Small intestine (tissue), 7 donors: Measurements from ENCODE around the gene MAGEB6. TPM values are rescaled to one million over a fixed set of nuclear protein-coding genes. Genes with fewer than 3 reads are reported as not detected.

Source experiments
- DNase-seq, 2 donors: peaks; one replicate each; pipeline versions ENCODE4 v3.0.0 to v3.0.0-alpha.2; 2013
- FAIRE-seq: peaks from 2 replicates; lab custom pipeline; 2012; peaks lifted over from hg19 to GRCh38; lab: Jason Lieb, UNC
- H3K27ac ChIP-seq, 3 donors: one replicate each; pipeline ENCODE4 v1.5.1; 2013; ENCODE audit warnings: low read length in 2 of 3, mild to moderate bottlenecking in 2 of 3, control low read depth in 1 of 3, inconsistent platforms in 1 of 3, low read depth in 1 of 3, moderate library complexity in 1 of 3
- H3K27me3 ChIP-seq, 3 donors: one replicate each; pipeline ENCODE4 v1.6.1; 2013; ENCODE audit warnings: low read length in 3 of 3, inconsistent platforms in 1 of 3; ENCODE audit not compliant: control insufficient read depth in 3 of 3, insufficient read depth in 3 of 3
- H3K36me3 ChIP-seq, 3 donors: one replicate each; pipeline ENCODE4 v1.6.1; 2013; ENCODE audit warnings: low read length in 3 of 3, inconsistent platforms in 1 of 3, low read depth in 1 of 3, mild to moderate bottlenecking in 1 of 3, moderate library complexity in 1 of 3; ENCODE audit not compliant: control insufficient read depth in 3 of 3, insufficient read depth in 2 of 3
- H3K4me1 ChIP-seq, 3 donors: one replicate each; pipeline ENCODE4 v1.6.1; 2013; ENCODE audit warnings: low read length in 2 of 3, inconsistent platforms in 1 of 3, low read depth in 1 of 3, mild to moderate bottlenecking in 1 of 3, moderate library complexity in 1 of 3; ENCODE audit not compliant: control insufficient read depth in 3 of 3, insufficient read depth in 2 of 3
- H3K4me3 ChIP-seq, 3 donors: one replicate each; pipeline ENCODE4 v1.5.1; 2013; ENCODE audit warnings: low read length in 3 of 3, control low read depth in 1 of 3, inconsistent platforms in 1 of 3, low read depth in 1 of 3, mild to moderate bottlenecking in 1 of 3, moderate library complexity in 1 of 3
- H3K9me3 ChIP-seq, 2 donors: one replicate each; pipeline ENCODE4 v1.6.1; 2013; ENCODE audit warnings: low read depth in 1 of 2, low read length in 1 of 2; ENCODE audit not compliant: control insufficient read depth in 2 of 2, insufficient read depth in 1 of 2
- WGBS, 3 donors: extraction: QIAGEN DNeasy Blood & Tissue Kit; methylation state at CpG; one replicate each; pipeline ENCODE4 v1.1.7; 2013; 5-methylcytosine and 5-hydroxymethylcytosine counted together
- polyA plus RNA-seq, 4 donors: library from polyadenylated mRNA; stranded (reverse) in 3 of 4; unstranded in 1 of 4; fragments of 200-250 nt in 3 of 4; fragments of 120-200 nt in 1 of 4; gene quantifications; one replicate each; pipeline versions ENCODE4 v1.2.1 to v1.2.3, GENCODE V29; 2013
- donor health status: healthy with polysubstance abuse.
- donor health status: control.
- donor health status: control.
- donor health status: Bipolar disorder and iron deficiency.
- donor health status: healthy.

The MAGEB6 gene
- polyA plus RNA-seq, 4 donors: not detected

DNA sequence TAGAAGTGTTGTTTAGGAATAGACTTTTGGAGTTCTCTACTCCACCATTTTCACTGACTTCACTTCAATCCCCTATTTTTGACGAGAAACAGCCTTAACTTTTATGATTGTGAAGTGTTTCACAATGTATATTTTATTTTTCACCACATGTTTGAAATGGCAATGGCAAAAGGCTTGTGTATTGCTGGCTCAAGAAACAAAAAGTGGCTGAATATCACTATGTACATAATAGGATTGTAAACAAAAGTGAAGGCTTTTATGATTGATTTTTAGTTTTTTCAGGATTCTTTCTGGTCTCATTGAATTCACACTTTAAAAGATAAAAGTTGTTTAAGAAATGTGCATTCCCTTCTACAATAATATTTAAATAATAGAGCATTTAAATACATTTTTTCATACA lies 41.9 kb downstream of the MAGEB6 start:
- 38 to 54% (median 50%) methylated on average over 1 of the region's 1 CpG for WGBS, 3 donors
- DNase-seq: no peak
- H3K4me1 ChIP-seq: no peaks in the 10 kb centered on the region
- no peaks in the 10 kb centered on the region for H3K9me3 ChIP-seq
- no peak overlapping the region for H3K27ac ChIP-seq
- no peak overlapping the region for H3K4me3 ChIP-seq
- FAIRE-seq: no peak
- H3K27me3 ChIP-seq: no peaks in the 10 kb centered on the region
- no peaks in the 10 kb centered on the region for H3K36me3 ChIP-seq

Other genes with a start within 250 kb of the MAGEB6 start
- gene MAGEB18, start 54.1 kb upstream of the MAGEB6 start, polyA plus RNA-seq: not detected
- not detected for gene MAGEB6B, start 31.8 kb upstream of the MAGEB6 start, polyA plus RNA-seq
- gene MAGEB5, start 23.7 kb downstream of the MAGEB6 start, polyA plus RNA-seq: not detected